GM21717 (cell line): ENCODE measurements around the gene KRT3.

Experiments
- ATAC-seq: cut with Tn5 transposase; IDR thresholded peaks from one replicate; pipeline ENCODE4 v1.9.1; 2021; ENCODE audit warnings: mild to moderate bottlenecking, moderate library complexity; ENCODE audit not compliant: unreplicated experiment

The KRT3 gene

DNA sequence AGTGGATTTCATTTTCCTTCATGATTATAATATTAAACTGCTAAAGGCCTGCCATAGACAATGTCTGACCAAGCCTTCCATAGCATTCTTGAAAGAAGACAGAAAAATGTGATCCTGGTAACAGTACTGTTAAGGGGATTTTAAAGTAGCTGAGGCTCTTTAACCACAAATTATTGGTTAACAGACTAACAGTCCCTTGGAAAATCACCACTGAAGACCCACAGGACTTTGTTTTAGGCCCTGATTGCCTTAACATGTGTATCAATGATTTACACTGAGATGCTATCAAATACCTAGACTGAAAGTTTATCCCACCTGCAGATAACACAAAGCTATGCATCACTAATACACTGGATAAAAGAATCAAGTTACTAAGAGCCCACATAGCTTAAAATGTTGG lies 32.2 kb upstream of the KRT3 start:
- ATAC-seq: no peak

- ATAC-seq: no peak
Measured at GRCh38 chr12:52827499-52828090, 31.7 kb upstream of the KRT3 start.

DNA sequence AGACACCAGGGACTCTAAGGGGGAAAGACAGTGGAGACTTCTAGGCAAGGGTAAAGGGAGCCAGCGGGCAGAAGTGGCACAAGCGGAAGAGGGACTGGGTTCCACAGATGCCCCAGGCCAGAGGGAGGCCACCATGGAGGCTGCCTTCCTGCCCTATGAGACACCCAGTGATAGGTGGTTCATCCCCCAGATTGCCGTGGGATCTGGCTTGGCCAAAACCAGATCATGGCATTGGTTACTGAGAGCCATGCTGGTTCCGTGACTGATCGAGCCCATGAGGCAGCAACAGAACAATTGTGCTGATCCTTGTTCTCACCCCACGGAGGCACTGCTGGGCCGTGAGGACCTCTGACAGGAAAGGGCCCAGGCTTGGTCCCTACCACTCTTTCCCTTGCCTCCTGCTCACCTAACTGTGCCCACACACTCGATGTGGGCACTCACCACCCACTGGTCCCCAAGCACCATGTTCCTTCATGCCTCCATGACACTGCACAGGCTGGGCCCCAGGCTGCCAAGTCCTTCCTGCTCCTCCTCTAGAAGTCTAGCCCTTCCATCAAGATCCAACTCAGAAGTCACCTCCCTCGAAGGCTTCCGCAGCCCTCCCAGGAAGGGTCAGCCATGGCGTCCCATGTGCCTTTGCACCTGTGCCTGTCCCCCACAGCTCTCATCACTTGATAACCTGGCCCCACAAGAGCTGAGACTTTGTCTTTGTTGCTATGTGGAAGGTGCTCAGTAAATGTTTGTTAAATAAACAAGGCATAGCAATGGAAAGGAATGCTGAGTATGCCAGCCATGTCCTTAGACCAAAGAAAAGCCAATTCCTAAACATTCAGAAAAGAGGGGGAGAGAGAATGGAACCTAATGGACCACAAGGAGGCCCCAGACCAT lies 30.9 kb upstream of the KRT3 start:
- ATAC-seq: no peak

- ATAC-seq: no peak
Measured at GRCh38 chr12:52825961-52826360, 30.0 kb upstream of the KRT3 start.

DNA sequence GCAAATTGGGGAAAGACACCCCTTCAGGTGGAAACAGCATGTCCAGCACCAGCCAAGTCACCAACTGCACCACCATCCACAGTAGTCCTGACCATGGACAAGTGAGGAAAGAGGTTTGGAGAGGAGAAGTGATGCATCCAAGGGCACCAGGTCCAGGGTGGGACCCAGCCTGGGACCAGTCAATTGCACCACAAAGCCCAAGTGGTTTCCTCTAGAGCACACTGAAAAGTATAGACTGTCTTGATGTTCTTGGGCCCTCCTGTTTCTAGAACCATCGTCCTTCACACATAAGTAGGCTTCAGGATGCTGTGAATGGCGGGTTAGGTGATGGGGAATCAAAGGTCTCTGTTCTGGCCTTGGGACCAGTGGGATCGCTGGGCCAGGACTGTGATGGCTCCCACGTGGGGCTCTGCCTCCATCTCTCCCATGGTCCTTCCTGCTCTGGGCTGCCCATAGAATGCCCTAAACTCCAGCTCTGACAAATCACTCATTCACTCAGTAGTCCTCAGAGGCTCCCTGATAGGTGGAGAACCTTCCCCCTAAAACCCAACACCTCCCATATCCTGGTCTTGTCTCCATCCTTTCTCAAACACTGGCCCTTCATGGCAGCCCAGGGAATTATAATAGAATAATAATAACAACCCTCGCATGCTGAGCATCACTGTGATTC lies 29.0 kb upstream of the KRT3 start:
- ATAC-seq: no peak

GRCh38 chr12:52823761-52824450 lies 28.0 kb upstream of the KRT3 start:
- ATAC-seq: no peak

GRCh38 chr12:52822771-52823510 lies 27.0 kb upstream of the KRT3 start:
- ATAC-seq: no peak

DNA sequence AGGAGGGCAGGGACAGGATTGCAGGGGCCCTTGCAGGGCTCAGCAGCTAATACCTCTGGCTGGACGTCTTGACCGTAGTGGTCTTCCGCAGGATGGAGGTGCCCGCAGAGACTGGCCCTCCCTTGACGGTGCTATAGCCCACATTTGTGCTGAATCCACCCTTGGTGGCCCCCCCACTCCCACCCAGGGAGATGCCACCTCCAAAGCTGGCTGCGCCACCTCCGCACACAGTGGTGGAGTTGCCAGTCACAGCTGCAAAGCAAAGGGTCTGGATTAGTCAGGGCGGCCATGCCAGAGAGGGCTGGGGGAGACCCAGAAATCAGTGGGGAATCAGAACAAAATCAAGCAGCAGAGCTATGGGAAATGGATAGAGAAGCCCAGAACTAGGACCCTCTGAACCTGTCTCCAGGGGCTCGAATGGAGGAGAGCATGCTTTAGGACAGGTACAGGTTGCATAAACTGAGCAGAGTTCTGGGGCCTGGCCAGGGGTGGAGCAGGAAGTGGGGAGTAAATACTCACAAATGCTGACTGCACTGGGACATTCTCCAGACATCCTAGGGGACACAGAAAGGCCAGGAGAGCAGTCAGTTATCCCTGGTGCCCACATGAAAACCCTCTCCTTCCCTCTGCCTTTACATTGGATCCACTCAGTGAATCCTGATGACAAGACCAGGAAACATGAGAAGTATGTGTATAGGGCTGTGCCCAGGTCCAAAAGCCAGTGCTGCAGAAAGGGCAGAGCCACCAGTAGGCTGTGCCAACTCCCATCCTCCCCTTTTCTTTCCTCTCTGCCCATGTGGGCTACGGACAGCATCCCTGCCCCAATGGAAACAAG lies 26.1 kb upstream of the KRT3 start:
- ATAC-seq: no peak

DNA sequence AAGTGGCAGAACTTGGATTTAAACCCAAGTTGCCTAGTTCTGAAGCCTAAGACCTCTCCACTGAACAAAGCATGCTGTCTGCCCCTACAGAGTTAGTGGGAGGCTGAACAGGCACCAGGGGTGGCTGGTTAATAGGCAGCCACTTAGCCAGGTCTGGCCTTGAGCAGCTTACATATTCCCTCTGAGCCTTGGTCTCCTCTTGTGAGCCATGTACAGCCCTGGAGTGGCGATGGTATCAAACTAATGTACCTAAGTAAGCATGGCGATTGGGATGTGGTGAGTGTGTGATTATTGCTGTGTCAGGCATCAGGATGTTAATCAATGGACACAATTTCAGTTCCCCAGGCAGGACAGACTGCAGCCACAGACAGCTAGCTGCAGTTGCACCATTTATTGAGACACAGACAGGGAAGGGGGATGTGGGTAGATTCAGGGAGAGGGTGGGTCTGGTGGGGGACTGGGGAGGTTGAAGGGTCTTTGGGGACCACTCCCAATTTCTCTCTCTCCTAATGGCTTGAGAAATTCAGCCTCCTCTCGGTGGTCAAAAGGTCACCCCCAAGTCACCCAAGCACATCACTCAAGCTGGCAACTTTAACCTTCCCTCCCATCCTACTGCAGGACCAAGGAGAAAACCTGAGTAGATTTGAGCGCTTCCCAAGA lies 25.3 kb upstream of the KRT3 start:
- no peak for ATAC-seq

GRCh38 chr12:52820521-52820920 lies 24.6 kb upstream of the KRT3 start:
- no peak for ATAC-seq

DNA sequence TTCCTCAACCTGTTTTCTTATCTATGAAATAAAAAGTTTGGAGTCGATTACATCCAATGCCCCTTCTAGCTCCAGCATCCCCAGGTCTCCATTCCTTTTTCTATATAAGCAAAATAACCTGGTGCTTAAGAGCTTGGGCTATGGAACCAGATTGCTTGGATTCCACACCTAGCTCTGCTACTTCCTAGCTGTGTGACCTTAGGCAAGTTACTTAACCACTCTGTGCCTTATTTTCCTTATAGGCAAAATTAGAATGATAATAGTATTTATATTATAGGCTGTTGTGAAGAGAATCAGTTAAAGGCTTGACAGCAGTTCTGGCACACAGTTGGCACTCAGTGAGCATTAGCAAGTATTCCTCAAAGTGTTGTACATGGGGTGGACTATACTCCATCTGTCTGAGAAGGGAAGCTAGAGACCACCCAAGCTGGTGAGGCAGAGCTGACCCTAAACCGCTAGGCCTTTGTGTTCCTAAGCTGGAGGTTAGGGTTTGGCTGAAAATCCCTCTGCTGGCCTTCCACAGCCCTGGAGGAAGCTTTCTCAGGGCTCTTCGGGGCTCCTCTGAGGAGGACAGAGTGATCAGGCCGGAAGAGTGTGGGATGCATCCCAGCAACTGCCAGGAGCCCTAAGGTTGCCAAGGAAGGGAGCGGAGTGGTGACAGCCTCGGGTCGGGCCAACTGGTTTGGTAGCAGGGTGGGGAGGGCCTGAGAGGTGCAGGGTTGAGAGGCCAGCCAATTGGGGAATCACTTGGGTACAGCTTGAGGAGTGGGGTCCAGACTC lies 24.0 kb upstream of the KRT3 start:
- ATAC-seq: no peak

GRCh38 chr12:52818887-52819420 lies 23.0 kb upstream of the KRT3 start:
- no peak for ATAC-seq

DNA sequence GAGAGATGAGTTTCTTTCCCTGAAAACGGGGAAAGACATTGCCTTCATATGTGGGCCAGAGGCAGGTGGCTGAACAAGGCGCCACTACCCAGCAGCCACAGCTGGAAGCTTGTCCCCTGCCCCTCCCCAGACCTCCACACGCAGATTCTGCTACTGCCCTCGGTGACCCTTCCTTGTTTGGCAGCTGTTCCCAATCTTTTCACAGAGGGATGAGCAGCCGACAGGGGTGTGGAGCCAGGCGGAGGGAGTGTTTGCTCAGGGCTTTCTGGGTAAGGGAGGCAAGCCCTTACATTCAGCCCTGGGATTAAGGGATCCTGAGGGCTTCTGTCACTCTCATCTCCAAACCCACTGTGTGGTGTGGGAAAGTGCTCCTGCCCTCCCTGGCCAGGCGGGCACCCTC lies 22.5 kb upstream of the KRT3 start:
- no peak for ATAC-seq

DNA sequence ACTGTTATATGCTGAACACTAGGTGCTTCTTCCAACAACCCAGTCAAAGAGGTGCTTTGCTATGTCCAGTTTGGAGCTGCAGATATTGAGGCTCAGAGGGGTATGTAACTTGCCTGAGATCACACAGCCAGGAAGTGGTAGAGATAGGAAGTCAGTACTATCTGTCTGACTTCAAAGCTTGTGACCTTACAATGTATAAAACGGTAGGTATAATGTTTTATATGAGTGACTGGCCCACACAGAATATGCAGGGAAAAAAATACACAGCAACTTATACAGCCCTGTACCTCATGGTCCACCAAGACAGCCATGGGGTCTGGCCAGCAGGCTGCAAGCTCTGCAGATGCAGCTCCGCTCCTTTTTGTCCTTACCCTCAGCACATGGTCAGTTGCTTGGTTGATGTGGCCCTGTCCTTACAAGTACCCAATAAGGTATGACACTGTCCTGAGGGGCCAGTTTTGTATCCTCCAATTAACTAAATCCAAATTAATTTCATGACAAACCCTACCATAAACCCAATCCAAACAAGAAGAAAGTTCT lies 21.9 kb upstream of the KRT3 start:
- ATAC-seq: no peak

- no peak for ATAC-seq
Measured at GRCh38 chr12:52817003-52817698, 21.2 kb upstream of the KRT3 start.

DNA sequence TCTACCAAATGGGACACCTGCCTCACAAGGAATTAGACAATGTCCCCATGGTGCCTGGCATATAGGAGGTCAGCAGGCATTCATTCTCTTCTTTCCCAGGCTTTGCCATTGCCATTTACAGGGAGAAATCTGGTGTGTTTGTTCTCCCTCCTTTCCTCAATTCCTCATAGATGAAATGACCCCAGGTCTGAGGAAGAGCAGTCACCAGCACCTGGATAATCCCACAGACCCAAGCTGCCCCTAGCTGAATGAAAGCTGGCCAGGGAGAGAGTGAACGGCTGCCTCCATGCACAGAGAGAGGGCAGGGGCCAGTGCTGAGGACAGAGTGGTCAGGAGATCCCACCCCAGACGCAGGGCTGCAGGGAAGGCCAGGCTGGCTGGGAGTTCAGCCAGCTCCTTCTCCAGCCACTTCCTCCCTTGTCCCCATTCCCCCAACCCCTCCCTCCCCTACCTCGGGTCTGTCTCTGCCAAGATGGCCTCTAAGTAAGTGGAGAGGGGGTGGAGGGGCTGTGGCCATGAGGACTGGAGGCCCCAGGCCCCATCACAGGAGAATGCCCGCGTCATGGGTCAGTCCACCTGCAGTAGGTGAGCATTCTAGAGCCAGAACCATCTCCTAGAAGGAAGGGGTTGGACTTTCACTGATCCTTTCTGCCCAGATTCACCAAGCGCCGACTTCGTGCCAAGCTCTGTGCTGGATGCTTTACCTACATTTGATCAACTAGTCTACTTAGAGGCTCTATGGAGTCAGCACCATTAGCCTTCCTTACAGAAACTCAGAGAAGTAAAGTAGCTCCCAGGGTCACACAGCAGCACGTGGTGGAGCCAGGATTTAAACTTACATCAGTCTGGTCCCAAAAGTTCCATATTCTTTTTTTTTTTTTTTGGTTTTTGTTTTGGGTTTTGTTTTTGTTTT lies 20.0 kb upstream of the KRT3 start:
- no peak for ATAC-seq
